Spleen (tissue), 7 donors: ENCODE measurements around the gene TK1.

ENCODE experiments used
- POLR2AphosphoS5 ChIP-seq, 3 donors: sonication (generic); formaldehyde crosslinking; IDR thresholded peaks; one replicate each; pipeline ENCODE4 v1.5.1; 2017; ENCODE audit warnings: antibody characterized with exemption in 3 of 3
- TF ChIP-seq, protein P1 (sequence below), 11 experiments: fragments of 200-600 bp in 7 of 11; fragments of 450-650 bp in 4 of 11; sonication (generic) in 4 of 11; IDR thresholded peaks in 8 of 11; conservative IDR thresholded peaks in 3 of 11; 1 replicate in 7 of 11; 2 replicates in 4 of 11; pipeline versions ENCODE4 v1.4.0 to v1.8.0; 2016 to 2021; ENCODE audit warnings: antibody characterized with exemption in 11 of 11, inconsistent platforms in 4 of 11, mild to moderate bottlenecking in 1 of 11
- donor health status: DM: no; HTN: no; CAD: no; lungs with moderate emphysema.
- donor health status: DM: no; HTN: no; CAD: no.
- donor health status: DM: no; HTN: no; CAD: no.

DNA sequence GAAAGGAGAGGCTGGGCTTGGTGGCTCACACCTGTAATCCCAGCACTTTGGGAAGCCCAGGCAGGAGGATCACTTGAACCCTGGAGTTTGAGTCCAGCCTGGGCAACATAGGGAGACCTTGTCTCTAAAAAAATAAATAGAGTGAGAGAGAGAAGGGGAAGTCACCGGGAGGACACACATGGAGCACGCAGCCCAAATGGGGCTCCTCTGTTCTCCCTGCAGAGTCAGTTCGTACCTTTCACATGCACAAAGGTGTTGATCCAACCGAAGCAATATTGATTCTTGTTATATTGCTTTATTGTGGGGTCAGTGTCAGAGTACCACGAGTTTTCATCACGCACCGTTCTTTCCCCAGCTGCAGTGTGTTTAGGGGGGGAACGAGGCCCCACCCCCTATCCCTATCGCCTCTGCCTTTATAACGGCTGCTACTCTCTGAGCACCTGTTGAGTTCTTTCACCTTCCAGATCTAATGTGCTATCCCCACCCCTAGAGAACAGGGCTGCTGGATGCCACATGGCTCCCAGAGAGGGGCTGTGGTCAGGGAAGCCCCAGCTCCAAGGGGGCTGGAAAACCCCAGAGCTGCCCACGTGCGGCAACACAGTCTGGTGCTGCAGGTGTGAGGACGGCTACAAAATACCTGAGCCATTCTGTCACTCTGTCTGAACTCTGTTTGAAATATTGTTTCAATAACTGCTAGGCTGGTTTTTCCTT is 43.6 kb upstream of the TK1 start:
- TF ChIP-seq, protein P1, sequence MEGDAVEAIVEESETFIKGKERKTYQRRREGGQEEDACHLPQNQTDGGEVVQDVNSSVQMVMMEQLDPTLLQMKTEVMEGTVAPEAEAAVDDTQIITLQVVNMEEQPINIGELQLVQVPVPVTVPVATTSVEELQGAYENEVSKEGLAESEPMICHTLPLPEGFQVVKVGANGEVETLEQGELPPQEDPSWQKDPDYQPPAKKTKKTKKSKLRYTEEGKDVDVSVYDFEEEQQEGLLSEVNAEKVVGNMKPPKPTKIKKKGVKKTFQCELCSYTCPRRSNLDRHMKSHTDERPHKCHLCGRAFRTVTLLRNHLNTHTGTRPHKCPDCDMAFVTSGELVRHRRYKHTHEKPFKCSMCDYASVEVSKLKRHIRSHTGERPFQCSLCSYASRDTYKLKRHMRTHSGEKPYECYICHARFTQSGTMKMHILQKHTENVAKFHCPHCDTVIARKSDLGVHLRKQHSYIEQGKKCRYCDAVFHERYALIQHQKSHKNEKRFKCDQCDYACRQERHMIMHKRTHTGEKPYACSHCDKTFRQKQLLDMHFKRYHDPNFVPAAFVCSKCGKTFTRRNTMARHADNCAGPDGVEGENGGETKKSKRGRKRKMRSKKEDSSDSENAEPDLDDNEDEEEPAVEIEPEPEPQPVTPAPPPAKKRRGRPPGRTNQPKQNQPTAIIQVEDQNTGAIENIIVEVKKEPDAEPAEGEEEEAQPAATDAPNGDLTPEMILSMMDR (IDR thresholded peaks at IDR 0.05 in 8 of 11, conservative IDR thresholded peaks at IDR 0.05 in 3 of 11) = no peak
- TF ChIP-seq POLR2AphosphoS5 (IDR thresholded peaks at IDR 0.05) = no peak
